CD8-positive, alpha-beta memory T cell (primary cell): ENCODE results near the gene ADAMTS2. TPM values are rescaled to one million over a fixed set of nuclear protein-coding genes. Genes with fewer than 3 reads are reported as not detected.
A peak's percentile ranks its signal among the peaks of the same experiment; 100 is the strongest.

ENCODE experiments used
- CTCF ChIA-PET: fragments of 350-600 bp; sonication (Branson Sonifier 250); formaldehyde crosslinking; loops from one replicate; lab custom pipeline; 2021; ENCODE audit warnings: antibody characterized with exemption; lab: Charles Lee
- POLR2A ChIA-PET: fragments of 350-600 bp; sonication (Branson Sonifier 250); formaldehyde crosslinking; loops from one replicate; lab custom pipeline; 2021; ENCODE audit warnings: antibody characterized with exemption; lab: Charles Lee
- DNase-seq, 5 donors: peaks; one replicate each; pipeline versions ENCODE4 v3.0.0 to v3.0.0-alpha.2; 2020 to 2022; ENCODE audit warnings: mixed read lengths in 1 of 5
- H3K27ac ChIP-seq: one replicate; pipeline ENCODE4 v1.7.0; 2013; ENCODE audit warnings: low read depth, mild to moderate bottlenecking, low read length, moderate library complexity
- H3K27me3 ChIP-seq: 2 replicates; pipeline ENCODE4 v1.7.0; 2013; ENCODE audit warnings: low read length, mild to moderate bottlenecking; ENCODE audit not compliant: insufficient read depth, poor library complexity, severe bottlenecking
- H3K36me3 ChIP-seq: 2 replicates; pipeline ENCODE4 v1.7.0; 2013; ENCODE audit warnings: mild to moderate bottlenecking, low read length, moderate library complexity; ENCODE audit not compliant: insufficient read depth
- H3K4me1 ChIP-seq: 2 replicates; pipeline ENCODE4 v1.7.0; 2013; ENCODE audit warnings: mild to moderate bottlenecking, low read length, moderate library complexity; ENCODE audit not compliant: insufficient read depth
- H3K4me3 ChIP-seq: 2 replicates; pipeline ENCODE4 v1.7.0; 2013; ENCODE audit warnings: mild to moderate bottlenecking, low read length
- H3K9me3 ChIP-seq: 2 replicates; pipeline ENCODE4 v1.7.0; 2013; ENCODE audit warnings: mild to moderate bottlenecking, low read length
- H3K27ac Mint-ChIP-seq, 8 donors: one replicate each; pipeline ENCODE4 v1.8.0; 2020 to 2021; ENCODE audit warnings: mixed read lengths in 8 of 8, mild to moderate bottlenecking in 6 of 8, inconsistent platforms in 3 of 8, moderate library complexity in 3 of 8
- H3K27me3 Mint-ChIP-seq, 2 donors: one replicate each; pipeline ENCODE4 v1.8.0; 2020 to 2021; ENCODE audit warnings: mixed read lengths in 2 of 2, mild to moderate bottlenecking in 1 of 2, moderate library complexity in 1 of 2
- H3K36me3 Mint-ChIP-seq, 3 donors: one replicate each; pipeline ENCODE4 v1.8.0; 2020 to 2021; ENCODE audit warnings: mixed read lengths in 3 of 3, inconsistent platforms in 1 of 3, mild to moderate bottlenecking in 1 of 3
- H3K4me1 Mint-ChIP-seq, 3 donors: one replicate each; pipeline ENCODE4 v1.8.0; 2020 to 2021; ENCODE audit warnings: mixed read lengths in 3 of 3, inconsistent platforms in 1 of 3, mild to moderate bottlenecking in 1 of 3
- H3K4me3 Mint-ChIP-seq, 7 donors: one replicate each; pipeline ENCODE4 v1.8.0; 2020 to 2021; ENCODE audit warnings: mixed read lengths in 7 of 7, mild to moderate bottlenecking in 6 of 7, moderate library complexity in 4 of 7, inconsistent platforms in 2 of 7
- H3K9me3 Mint-ChIP-seq, 5 donors: one replicate each; pipeline ENCODE4 v1.8.0; 2020 to 2022; ENCODE audit warnings: mixed read lengths in 5 of 5, mild to moderate bottlenecking in 3 of 5, moderate library complexity in 2 of 5, inconsistent platforms in 1 of 5
- polyA plus RNA-seq: library from polyadenylated mRNA; unstranded; fragments of 300-500 nt; fragmentation: Illumina TruSeq; gene quantifications from one replicate; pipeline ENCODE4 v1.2.3, GENCODE V29; 2021
- total RNA-seq, 2 experiments: library from RNA; stranded (reverse); gene quantifications; one replicate each; pipeline ENCODE4 v1.2.3, GENCODE V29; 2021

The ADAMTS2 gene
- total and polyA plus RNA-seq, 3 experiments from 2014 or later, result not detected

DNA sequence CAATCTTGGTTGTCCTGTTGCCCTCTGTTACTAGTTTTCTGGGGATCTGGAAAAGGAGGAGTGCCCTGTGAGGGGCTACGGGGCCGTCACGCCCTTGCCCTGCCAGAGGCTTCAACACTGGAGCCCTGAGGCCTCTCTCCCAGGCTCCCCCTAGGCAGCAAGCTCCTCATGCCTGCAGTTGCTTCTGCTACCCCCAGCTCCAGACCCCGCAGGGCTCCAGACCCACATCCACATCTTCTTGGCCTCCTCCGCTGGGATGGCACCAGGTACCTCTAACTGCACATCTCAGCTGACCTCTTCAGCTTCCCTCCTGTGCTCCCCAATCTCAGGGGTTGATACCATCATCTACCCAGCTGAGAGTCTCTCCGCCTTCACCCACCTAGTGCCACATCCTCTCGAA, 169.1 kb downstream of the ADAMTS2 start:
- Mint-ChIP-seq H3K4me1 (no peaks in the 10 kb centered on the region), H3K27ac (no peak overlapping the region), H3K27me3 (peaks cover 11 to 13% of the 10 kb centered on the region in 2 donors), H3K36me3 (peaks cover 0 to 1% (median 0%) of the 10 kb centered on the region in 3 donors), H3K4me3 (no peak overlapping the region), H3K9me3 (peaks cover 0 to 6% (median 2%) of the 10 kb centered on the region in 5 donors)
- ChIA-PET POLR2A (no interaction called here), CTCF (no interaction called here)
- no peaks in the 10 kb centered on the region for H3K36me3 ChIP-seq
- peak in 1 of 5 donors; percentile 11 for DNase-seq
- H3K27ac ChIP-seq, result no peak overlapping the region
- H3K9me3 ChIP-seq, result no peaks in the 10 kb centered on the region
- no peak overlapping the region for H3K4me3 ChIP-seq
- no peaks in the 10 kb centered on the region for H3K27me3 ChIP-seq
- H3K4me1 ChIP-seq, result no peaks in the 10 kb centered on the region

DNA sequence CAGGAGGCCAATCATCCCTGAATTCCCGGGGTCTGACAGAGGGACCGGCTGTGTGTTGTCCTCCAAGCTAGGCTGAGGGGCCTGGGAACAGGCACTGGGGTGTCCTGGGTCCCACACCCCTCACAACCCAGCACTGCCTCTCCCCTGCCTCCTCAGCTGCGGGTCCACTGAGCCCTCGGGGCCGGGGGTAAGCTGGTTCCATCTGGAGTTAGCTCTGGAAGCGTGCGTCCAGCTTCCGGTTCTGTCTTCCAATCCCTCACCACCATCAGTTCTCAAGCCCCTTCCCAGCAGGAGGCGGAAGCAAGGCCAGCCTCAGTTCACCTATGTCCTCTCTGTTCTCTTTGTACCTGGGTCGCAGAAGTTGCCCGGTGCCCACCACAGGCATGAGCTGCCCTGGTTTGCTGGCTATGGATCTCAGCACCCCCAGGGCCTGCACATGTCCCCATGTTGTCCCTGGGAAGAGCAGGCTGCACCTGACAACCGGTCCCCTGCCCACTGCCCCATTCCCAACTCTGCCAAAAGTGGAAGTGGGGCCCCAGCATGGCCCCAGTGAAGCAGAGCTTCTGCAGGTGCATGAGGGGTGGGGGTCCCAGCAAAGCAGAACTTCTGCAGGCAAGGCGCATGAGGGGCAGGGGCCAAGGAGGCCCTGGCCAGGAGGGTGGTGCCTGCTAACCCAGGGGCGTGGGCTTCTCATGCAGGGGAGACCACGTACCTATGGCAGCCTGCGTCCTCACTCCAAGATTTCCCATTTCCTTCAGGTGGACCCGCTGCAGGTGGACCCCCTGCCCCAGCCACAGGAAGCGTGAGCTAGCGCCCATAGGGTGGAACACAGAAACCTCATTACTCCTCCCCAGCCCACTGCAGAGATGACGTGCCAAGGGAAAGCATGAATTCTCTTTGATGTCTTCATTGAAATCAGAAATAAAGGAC, 173.2 kb downstream of the ADAMTS2 start:
- H3K9me3 ChIP-seq, result no peaks in the 10 kb centered on the region
- Mint-ChIP-seq H3K4me1 (peaks cover 0 to 7% (median 3%) of the 10 kb centered on the region in 3 donors), H3K4me3 (no peak overlapping the region), H3K36me3 (no peaks in the 10 kb centered on the region), H3K9me3 (peaks cover 0 to 3% (median 0%) of the 10 kb centered on the region in 5 donors), H3K27me3 (peaks cover 12 to 14% of the 10 kb centered on the region in 2 donors), H3K27ac (no peak overlapping the region)
- peak in 1 of 5 donors; percentile 18 for DNase-seq
- ChIA-PET POLR2A (no interaction called here), CTCF (interaction anchor here (1.4 kb wide), 1 partner anchor 8 kb away, joined by 3 read pairs; no protein-coding TSS in a partner anchor)
- no peaks in the 10 kb centered on the region for H3K36me3 ChIP-seq
- peaks cover 7% of the 10 kb centered on the region for H3K4me1 ChIP-seq
- no peak overlapping the region for H3K27ac ChIP-seq
- no peak overlapping the region for H3K4me3 ChIP-seq
- no peaks in the 10 kb centered on the region for H3K27me3 ChIP-seq

DNA sequence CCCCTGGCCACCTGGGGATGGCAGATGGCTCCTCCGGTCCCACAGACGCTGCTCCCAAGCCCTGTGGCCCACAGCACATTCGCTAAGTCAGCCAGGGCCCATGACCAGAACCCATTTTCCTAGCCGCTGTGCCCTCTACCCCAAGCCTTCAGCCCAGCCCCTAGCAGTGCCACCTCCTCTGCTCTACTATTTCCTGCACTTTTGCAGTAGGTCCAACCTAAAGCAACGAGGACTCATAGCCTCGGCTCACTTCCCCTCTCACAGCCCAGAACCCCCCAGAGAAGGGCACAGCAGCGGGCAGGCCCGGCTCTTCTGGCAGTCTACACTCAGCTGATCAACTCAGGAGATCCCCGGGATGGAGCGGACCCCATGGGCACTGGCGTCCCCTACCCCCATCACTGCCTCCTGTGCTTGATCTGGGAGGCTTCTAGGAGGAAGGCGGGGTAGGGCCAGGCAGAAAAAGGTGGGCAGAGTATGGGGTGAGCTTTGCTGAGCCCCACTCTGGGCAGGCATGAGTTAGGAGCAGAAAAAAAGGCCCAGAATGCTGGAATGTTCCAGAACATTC, 173.9 kb downstream of the ADAMTS2 start:
- H3K4me1 ChIP-seq, result peaks cover 7% of the 10 kb centered on the region
- POLR2A ChIA-PET, result no interaction called here
- Mint-ChIP-seq H3K27ac (no peak overlapping the region), H3K9me3 (peaks cover 0 to 3% (median 0%) of the 10 kb centered on the region in 5 donors), H3K4me3 (no peak overlapping the region), H3K27me3 (peaks cover 10 to 14% of the 10 kb centered on the region in 2 donors), H3K36me3 (no peaks in the 10 kb centered on the region), H3K4me1 (peaks cover 0 to 7% (median 3%) of the 10 kb centered on the region in 3 donors)
- H3K9me3 ChIP-seq, result no peaks in the 10 kb centered on the region
- H3K36me3 ChIP-seq, result no peaks in the 10 kb centered on the region
- CTCF ChIA-PET, result no interaction called here
- H3K27ac ChIP-seq, result no peak overlapping the region
- H3K4me3 ChIP-seq, result no peak overlapping the region
- H3K27me3 ChIP-seq, result no peaks in the 10 kb centered on the region
- DNase-seq, result peak in 1 of 5 donors; percentile 8

DNA sequence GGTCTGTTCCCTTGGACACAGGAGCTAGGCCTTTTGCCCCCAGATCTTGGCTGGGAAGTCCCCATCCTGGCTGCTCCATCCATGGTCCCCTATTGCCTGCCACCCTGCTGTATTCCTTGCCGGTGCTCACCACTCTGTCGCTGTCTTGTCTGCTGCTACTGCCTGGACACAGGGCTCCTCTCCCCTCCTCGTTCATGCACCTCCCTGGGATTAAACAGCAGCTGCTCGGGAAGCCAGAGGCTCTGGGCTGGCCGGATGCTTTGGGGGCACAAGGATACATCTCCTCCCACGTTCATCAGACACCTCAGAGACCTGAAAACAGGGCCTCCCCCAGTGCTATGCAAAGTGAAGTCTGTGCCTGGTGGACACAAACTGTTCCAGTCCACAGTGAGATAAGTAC, 174.7 kb downstream of the ADAMTS2 start:
- Histone ChIP-seq H3K36me3 (no peaks in the 10 kb centered on the region), H3K4me1 (peaks cover 7% of the 10 kb centered on the region), H3K9me3 (no peaks in the 10 kb centered on the region), H3K27ac (no peak overlapping the region), H3K4me3 (no peak overlapping the region), H3K27me3 (no peaks in the 10 kb centered on the region)
- no peaks in the 10 kb centered on the region for H3K36me3 Mint-ChIP-seq
- peaks cover 9 to 14% of the 10 kb centered on the region in 2 donors for H3K27me3 Mint-ChIP-seq
- no peak overlapping the region for H3K27ac Mint-ChIP-seq
- H3K4me1 Mint-ChIP-seq, result peaks cover 0 to 7% (median 3%) of the 10 kb centered on the region in 3 donors
- H3K9me3 Mint-ChIP-seq, result peaks cover 0 to 3% (median 0%) of the 10 kb centered on the region in 5 donors
- POLR2A ChIA-PET, result no interaction called here
- H3K4me3 Mint-ChIP-seq, result no peak overlapping the region
- peak in 1 of 5 donors; percentile 26 for DNase-seq
- CTCF ChIA-PET, result no interaction called here

DNA sequence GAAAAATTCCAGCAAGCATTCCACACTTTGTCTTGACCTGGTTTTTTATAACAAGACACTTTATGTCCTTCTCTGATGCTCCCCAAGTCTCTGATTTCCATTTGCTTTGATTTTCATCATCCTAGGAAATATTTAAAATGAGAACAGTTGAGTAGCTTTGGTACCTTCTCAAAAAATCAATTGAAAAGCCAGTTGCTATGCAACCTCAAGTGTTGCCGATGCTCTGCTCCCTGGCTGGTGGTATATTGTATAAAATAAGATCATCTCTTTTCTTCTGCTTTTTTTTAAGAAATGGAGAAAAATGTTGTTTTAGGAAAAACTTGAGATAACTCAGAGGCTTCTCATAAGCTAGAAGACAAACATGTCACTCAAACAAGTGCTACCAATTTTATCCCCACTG, 175.4 kb downstream of the ADAMTS2 start:
- peaks cover 0 to 7% (median 3%) of the 10 kb centered on the region in 3 donors for H3K4me1 Mint-ChIP-seq
- POLR2A ChIA-PET, result no interaction called here
- CTCF ChIA-PET, result no interaction called here
- Histone ChIP-seq H3K4me3 (no peak overlapping the region), H3K9me3 (no peaks in the 10 kb centered on the region), H3K27me3 (no peaks in the 10 kb centered on the region), H3K36me3 (no peaks in the 10 kb centered on the region), H3K27ac (no peak overlapping the region), H3K4me1 (peaks cover 7% of the 10 kb centered on the region)
- peak overlapping the region in 1 of 7 donors; percentile 7 for H3K4me3 Mint-ChIP-seq
- no peak for DNase-seq
- H3K36me3 Mint-ChIP-seq, result no peaks in the 10 kb centered on the region
- H3K27me3 Mint-ChIP-seq, result peaks cover 9 to 14% of the 10 kb centered on the region in 2 donors
- H3K9me3 Mint-ChIP-seq, result peaks cover 0 to 3% (median 0%) of the 10 kb centered on the region in 5 donors
- no peak overlapping the region for H3K27ac Mint-ChIP-seq

DNA sequence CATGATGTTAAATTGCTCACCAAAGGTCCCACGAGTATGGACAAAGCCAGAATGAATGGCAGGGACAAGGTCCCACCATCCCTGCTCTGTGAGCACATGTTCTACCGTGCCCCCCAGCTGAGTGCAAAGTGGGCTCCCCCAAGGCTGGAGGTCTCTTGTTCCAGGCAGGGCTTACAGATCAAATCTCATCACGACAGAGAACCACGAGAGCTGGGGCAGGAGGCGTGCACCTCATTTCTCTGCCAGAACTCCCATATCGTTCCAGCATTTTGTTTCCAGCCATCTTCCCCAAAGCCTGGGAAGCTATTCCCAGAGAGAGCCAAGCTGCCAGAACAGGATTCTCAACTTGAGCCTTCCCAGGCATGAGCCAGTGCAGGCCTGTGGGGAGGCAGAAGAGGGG, 176.6 kb downstream of the ADAMTS2 start:
- Mint-ChIP-seq H3K27ac (no peak overlapping the region), H3K4me3 (no peak overlapping the region), H3K9me3 (peaks cover 0 to 3% (median 0%) of the 10 kb centered on the region in 5 donors), H3K27me3 (peaks cover 11 to 14% of the 10 kb centered on the region in 2 donors), H3K4me1 (peaks cover 0 to 7% (median 3%) of the 10 kb centered on the region in 3 donors), H3K36me3 (no peaks in the 10 kb centered on the region)
- Histone ChIP-seq H3K36me3 (no peaks in the 10 kb centered on the region), H3K4me1 (peaks cover 7% of the 10 kb centered on the region), H3K9me3 (no peaks in the 10 kb centered on the region), H3K27ac (no peak overlapping the region), H3K27me3 (no peaks in the 10 kb centered on the region), H3K4me3 (no peak overlapping the region)
- DNase-seq, result no peak
- CTCF ChIA-PET, result no interaction called here
- POLR2A ChIA-PET, result no interaction called here

DNA sequence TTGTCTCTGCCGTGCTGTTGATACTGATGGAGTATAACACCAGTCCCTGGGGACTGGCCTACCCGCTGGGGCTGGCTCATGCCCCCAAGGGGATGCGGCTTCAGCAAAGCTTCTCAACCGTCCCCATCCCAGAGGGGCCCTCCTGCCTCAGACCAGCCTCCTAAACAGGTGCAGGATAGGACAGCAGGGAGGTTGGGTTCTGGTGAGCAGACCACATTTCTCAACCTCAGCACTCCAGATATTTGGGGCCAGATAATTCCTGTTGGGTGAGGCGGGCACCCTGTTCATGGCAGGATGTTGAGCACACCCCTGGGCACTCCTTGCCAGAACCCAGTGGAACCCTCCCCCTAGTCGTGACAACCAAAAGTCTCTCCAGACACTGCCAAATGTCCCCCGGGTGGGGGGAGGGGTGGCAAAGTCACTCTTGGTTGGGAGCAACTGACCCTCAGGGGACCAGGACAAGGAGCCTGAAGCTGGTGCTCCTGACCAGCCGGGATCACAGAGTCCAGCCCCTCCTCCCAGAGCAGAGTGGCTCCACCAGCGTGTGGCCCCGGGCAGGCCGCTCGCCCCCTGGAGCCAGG, 177.3 kb downstream of the ADAMTS2 start:
- Mint-ChIP-seq H3K9me3 (peaks cover 0 to 3% (median 0%) of the 10 kb centered on the region in 5 donors), H3K27ac (no peak overlapping the region), H3K36me3 (no peaks in the 10 kb centered on the region), H3K4me1 (peaks cover 0 to 7% (median 3%) of the 10 kb centered on the region in 3 donors), H3K27me3 (peaks cover 11 to 14% of the 10 kb centered on the region in 2 donors), H3K4me3 (peak overlapping the region in 2 of 7 donors; percentile 37 to 43)
- DNase-seq, result no peak
- Histone ChIP-seq H3K27ac (no peak overlapping the region), H3K27me3 (no peaks in the 10 kb centered on the region), H3K36me3 (no peaks in the 10 kb centered on the region), H3K4me3 (no peak overlapping the region), H3K9me3 (no peaks in the 10 kb centered on the region), H3K4me1 (peaks cover 7% of the 10 kb centered on the region)
- ChIA-PET POLR2A (no interaction called here), CTCF (interaction anchor here (0.9 to 1.3 kb wide), 2 partner anchors 10 to 326 kb away, joined by 3 to 6 read pairs; no protein-coding TSS in a partner anchor)
